ENCODE measurements around the gene GDE1. TPM values are rescaled to one million over a fixed set of nuclear protein-coding genes. Genes with fewer than 3 reads are reported as not detected.

Gene GDE1
- total RNA-seq, 1 experiment from 2014 or later: 65.7 TPM

DNA sequence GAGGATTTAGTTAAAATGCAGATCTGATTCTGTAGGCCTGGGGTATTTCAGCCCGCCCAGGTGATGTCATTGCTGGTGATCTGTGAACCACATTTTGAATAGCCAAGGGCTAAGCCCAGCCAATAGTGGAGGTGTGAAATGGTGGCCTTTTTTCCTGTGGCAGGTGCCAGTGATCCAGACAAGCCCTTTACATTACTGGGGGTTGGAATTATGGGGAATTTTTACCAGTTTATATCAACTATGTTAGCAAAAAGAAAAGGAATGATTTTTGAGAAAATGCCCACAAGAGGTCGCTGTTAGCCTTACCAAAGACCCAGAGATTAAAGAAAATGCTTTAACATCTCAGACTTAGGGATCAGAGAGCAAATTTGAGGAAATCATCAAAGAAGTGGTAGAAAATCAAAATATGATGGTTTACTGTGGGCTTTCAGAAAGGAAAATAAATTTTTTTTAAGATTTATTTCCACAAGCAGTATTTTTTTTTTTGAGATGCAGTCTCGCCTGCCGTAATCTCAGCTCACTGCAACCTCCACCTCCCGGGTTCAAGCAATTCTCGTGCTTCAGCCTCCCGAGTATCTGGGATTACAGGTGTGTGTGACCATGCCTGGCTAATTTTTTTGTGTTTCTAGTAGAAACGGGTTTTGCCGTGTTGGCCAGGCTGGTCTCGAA, 37.5 kb upstream of the GDE1 start:
- DNase-seq (ENCODE audit: low spot score): no peak
- Mint-ChIP-seq H3K27me3 (ENCODE audit: low read depth) (no peaks in the 10 kb centered on the region), H3K36me3 (peaks cover 19% of the 10 kb centered on the region), H3K27ac (peak overlapping the region; percentile 36; the same call in 1 of the 2 replicates), H3K9me3 (peaks cover 19% of the 10 kb centered on the region), H3K4me3 (no peak overlapping the region; the same call in 1 of the 2 replicates), H3K4me1 (peaks cover 17% of the 10 kb centered on the region)
- no peak for ATAC-seq
- POLR2A ChIA-PET: no interaction called here
- CTCF ChIA-PET: interaction anchor here (0.7 to 0.9 kb wide), 5 partner anchors 24 to 193 kb away, joined by 3 to 5 read pairs (median 3); no protein-coding TSS in a partner anchor
- TF ChIP-seq GTF2I (CRISPR knock-in tag; conservative IDR thresholded peaks at IDR 0.05) (no peak), CREB1 (CRISPR knock-in tag; IDR thresholded peaks at IDR 0.05) (no peak), GRHL2 (CRISPR knock-in tag; IDR thresholded peaks at IDR 0.05; ENCODE audit: insufficient replicate concordance, severe bottlenecking) (no peak)
- TF ChIP-seq, protein P1, sequence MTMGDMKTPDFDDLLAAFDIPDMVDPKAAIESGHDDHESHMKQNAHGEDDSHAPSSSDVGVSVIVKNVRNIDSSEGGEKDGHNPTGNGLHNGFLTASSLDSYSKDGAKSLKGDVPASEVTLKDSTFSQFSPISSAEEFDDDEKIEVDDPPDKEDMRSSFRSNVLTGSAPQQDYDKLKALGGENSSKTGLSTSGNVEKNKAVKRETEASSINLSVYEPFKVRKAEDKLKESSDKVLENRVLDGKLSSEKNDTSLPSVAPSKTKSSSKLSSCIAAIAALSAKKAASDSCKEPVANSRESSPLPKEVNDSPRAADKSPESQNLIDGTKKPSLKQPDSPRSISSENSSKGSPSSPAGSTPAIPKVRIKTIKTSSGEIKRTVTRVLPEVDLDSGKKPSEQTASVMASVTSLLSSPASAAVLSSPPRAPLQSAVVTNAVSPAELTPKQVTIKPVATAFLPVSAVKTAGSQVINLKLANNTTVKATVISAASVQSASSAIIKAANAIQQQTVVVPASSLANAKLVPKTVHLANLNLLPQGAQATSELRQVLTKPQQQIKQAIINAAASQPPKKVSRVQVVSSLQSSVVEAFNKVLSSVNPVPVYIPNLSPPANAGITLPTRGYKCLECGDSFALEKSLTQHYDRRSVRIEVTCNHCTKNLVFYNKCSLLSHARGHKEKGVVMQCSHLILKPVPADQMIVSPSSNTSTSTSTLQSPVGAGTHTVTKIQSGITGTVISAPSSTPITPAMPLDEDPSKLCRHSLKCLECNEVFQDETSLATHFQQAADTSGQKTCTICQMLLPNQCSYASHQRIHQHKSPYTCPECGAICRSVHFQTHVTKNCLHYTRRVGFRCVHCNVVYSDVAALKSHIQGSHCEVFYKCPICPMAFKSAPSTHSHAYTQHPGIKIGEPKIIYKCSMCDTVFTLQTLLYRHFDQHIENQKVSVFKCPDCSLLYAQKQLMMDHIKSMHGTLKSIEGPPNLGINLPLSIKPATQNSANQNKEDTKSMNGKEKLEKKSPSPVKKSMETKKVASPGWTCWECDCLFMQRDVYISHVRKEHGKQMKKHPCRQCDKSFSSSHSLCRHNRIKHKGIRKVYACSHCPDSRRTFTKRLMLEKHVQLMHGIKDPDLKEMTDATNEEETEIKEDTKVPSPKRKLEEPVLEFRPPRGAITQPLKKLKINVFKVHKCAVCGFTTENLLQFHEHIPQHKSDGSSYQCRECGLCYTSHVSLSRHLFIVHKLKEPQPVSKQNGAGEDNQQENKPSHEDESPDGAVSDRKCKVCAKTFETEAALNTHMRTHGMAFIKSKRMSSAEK (CRISPR knock-in tag; IDR thresholded peaks at IDR 0.05; ENCODE audit: borderline replicate concordance): no peak
- TF ChIP-seq, protein P2, sequence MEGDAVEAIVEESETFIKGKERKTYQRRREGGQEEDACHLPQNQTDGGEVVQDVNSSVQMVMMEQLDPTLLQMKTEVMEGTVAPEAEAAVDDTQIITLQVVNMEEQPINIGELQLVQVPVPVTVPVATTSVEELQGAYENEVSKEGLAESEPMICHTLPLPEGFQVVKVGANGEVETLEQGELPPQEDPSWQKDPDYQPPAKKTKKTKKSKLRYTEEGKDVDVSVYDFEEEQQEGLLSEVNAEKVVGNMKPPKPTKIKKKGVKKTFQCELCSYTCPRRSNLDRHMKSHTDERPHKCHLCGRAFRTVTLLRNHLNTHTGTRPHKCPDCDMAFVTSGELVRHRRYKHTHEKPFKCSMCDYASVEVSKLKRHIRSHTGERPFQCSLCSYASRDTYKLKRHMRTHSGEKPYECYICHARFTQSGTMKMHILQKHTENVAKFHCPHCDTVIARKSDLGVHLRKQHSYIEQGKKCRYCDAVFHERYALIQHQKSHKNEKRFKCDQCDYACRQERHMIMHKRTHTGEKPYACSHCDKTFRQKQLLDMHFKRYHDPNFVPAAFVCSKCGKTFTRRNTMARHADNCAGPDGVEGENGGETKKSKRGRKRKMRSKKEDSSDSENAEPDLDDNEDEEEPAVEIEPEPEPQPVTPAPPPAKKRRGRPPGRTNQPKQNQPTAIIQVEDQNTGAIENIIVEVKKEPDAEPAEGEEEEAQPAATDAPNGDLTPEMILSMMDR (IDR thresholded peaks at IDR 0.05): peak; percentile 60
- TF ChIP-seq, protein P3, sequence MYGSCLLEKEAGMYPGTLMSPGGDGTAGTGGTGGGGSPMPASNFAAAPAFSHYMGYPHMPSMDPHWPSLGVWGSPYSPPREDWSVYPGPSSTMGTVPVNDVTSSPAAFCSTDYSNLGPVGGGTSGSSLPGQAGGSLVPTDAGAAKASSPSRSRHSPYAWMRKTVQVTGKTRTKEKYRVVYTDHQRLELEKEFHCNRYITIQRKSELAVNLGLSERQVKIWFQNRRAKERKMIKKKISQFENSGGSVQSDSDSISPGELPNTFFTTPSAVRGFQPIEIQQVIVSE (CRISPR knock-in tag; IDR thresholded peaks at IDR 0.05; ENCODE audit: borderline replicate concordance): no peak

DNA sequence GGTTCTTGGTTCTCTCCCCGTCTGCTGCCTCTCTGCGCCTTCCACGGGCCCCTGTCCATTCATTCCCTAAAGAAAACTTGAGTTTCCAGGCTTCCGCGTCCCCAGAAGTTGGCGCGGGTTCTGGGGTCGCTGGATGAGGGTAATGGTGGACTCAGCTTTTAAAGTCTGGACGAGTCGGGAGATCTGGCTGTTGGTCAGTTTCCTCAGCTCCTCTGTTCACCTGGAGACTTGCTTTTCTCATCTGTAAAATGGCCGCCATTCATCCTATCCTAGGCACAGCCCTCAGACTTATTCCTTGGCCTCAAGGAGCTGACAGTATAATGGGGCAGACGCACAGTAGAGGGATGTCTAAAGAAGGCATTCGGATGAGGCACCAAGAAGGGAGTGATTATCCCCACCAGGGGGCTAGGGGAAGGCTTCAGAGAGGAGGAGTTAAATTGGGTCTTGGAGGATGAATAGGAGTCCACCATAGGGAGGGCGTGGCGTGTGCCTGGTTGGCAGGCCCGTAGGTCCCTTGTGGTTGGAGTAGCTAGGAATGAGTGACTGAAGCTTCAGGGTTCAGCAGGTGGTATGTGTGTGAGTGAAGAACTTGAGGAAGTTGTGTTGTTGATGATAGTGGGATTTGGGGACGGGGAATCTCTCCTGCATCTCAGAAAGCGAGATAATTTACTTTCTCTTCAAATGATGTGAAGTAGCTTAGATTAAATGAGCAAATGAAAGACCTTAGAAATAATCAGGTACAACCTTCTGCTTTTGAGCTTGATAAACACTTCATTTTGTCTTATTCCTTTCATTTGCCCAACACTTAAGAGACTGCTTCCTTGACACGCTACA, 34.3 kb upstream of the GDE1 start:
- Mint-ChIP-seq H3K27ac (peak overlapping the region; percentile 98), H3K9me3 (peaks cover 3% of the 10 kb centered on the region; the same call in 1 of the 2 replicates), H3K4me1 (peaks cover 20% of the 10 kb centered on the region), H3K27me3 (ENCODE audit: low read depth) (no peaks in the 10 kb centered on the region), H3K36me3 (peaks cover 20% of the 10 kb centered on the region), H3K4me3 (peak overlapping the region; percentile 94)
- TF ChIP-seq, protein P2 (IDR thresholded peaks at IDR 0.05): no peak
- TF ChIP-seq GTF2I (CRISPR knock-in tag; conservative IDR thresholded peaks at IDR 0.05): 0 out of 2 replicates have a peak, but pooled peaks have one; percentile 38
- TF ChIP-seq, protein P4, sequence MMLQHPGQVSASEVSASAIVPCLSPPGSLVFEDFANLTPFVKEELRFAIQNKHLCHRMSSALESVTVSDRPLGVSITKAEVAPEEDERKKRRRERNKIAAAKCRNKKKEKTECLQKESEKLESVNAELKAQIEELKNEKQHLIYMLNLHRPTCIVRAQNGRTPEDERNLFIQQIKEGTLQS (CRISPR knock-in tag; conservative IDR thresholded peaks at IDR 0.05): no peak
- TF ChIP-seq CREM (CRISPR knock-in tag; IDR thresholded peaks at IDR 0.05): no peak
- TF ChIP-seq ZNF396 (CRISPR knock-in tag; IDR thresholded peaks at IDR 0.05; ENCODE audit: borderline replicate concordance): 0 out of 2 replicates have a peak, but pooled peaks have one; percentile 37
- POLR2A ChIA-PET: interaction anchor here (0.6 to 2.4 kb wide), 9 partner anchors 18 to 326 kb away, joined by 3 to 23 read pairs (median 5); partner anchors contain the start of genes CCP110 and GDE1
- ATAC-seq: peak; percentile 72
- CTCF ChIA-PET: interaction anchor here (0.6 to 3.0 kb wide), 37 partner anchors 14 to 1185 kb away, joined by 3 to 50 read pairs (median 4); partner anchors contain the start of genes CCP110, GDE1, IQCK and KNOP1
- peak; percentile 81 for DNase-seq (ENCODE audit: low spot score)
